HL-60 (cell line): ENCODE results near the gene SF3B3.

Source experiments
- CTCF ChIP-seq: IDR thresholded peaks from one replicate; pipeline ENCODE4 v1.5.1; 2011; ENCODE audit warnings: low read length, control low read depth, inconsistent platforms; ENCODE audit not compliant: insufficient read depth
- GABPA ChIP-seq: IDR thresholded peaks from 2 replicates; pipeline ENCODE4 v1.6.1; 2012; ENCODE audit warnings: low read depth
- POLR2AphosphoS5 ChIP-seq: IDR thresholded peaks from 2 replicates; pipeline ENCODE4 v1.6.1; 2012; ENCODE audit warnings: low read depth
- TF ChIP-seq, protein P1 (sequence below): IDR thresholded peaks from 2 replicates; pipeline ENCODE4 v1.6.1; 2012; ENCODE audit warnings: low read depth; ENCODE audit not compliant: insufficient replicate concordance

DNA sequence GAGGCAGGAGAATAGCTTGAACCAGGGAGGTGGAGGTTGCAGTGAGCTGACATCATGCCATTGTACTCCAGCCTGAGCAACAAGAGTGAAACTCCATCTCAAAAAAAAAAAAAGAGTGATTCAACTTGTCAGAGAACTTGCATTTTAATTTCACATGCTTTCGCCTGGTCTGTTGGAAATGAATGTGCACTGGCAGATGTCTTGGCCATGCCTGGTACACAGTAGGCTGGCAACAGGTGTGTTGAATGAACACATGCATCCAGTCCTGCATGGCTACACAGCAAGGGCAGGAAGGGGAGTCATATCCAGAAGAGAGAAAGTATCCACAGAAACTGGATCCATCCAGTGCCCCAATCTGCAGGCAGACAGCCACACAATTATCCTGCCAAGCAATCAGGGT is 11.8 kb upstream of the SF3B3 start:
- TF ChIP-seq CTCF (no peak), POLR2AphosphoS5 (no peak), GABPA (no peak)
- TF ChIP-seq, protein P1, sequence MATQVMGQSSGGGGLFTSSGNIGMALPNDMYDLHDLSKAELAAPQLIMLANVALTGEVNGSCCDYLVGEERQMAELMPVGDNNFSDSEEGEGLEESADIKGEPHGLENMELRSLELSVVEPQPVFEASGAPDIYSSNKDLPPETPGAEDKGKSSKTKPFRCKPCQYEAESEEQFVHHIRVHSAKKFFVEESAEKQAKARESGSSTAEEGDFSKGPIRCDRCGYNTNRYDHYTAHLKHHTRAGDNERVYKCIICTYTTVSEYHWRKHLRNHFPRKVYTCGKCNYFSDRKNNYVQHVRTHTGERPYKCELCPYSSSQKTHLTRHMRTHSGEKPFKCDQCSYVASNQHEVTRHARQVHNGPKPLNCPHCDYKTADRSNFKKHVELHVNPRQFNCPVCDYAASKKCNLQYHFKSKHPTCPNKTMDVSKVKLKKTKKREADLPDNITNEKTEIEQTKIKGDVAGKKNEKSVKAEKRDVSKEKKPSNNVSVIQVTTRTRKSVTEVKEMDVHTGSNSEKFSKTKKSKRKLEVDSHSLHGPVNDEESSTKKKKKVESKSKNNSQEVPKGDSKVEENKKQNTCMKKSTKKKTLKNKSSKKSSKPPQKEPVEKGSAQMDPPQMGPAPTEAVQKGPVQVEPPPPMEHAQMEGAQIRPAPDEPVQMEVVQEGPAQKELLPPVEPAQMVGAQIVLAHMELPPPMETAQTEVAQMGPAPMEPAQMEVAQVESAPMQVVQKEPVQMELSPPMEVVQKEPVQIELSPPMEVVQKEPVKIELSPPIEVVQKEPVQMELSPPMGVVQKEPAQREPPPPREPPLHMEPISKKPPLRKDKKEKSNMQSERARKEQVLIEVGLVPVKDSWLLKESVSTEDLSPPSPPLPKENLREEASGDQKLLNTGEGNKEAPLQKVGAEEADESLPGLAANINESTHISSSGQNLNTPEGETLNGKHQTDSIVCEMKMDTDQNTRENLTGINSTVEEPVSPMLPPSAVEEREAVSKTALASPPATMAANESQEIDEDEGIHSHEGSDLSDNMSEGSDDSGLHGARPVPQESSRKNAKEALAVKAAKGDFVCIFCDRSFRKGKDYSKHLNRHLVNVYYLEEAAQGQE, result no peak
